Stimulated activated CD4-positive, alpha-beta T cell treated with anti-CD3 and anti-CD28 coated beads, TNF-alpha, amount 100 ng/mL, for 4 hours (primary cell): ENCODE measurements around the gene TUT7.

Experiments used
- DNase-seq, 3 experiments: peaks; one replicate each; pipeline ENCODE4 v3.0.0-alpha.2; 2020; ENCODE audit warnings: low read depth in 3 of 3

Gene TUT7

GRCh38 chr9:86253577-86253976 is 100.6 kb downstream of the TUT7 start:
- DNase-seq = no peak

- no peak for DNase-seq
Observed at GRCh38 chr9:86252870-86253269, 101.3 kb downstream of the TUT7 start.

- DNase-seq = no peak
Observed at GRCh38 chr9:86250123-86250522, 104.1 kb downstream of the TUT7 start.

- no peak for DNase-seq
Observed at GRCh38 chr9:86248746-86249145, 105.5 kb downstream of the TUT7 start.

GRCh38 chr9:86246752-86247161 is 107.5 kb downstream of the TUT7 start:
- DNase-seq = no peak

GRCh38 chr9:86242071-86242470 is 112.1 kb downstream of the TUT7 start:
- no peak for DNase-seq

GRCh38 chr9:86241216-86241615 is 113.0 kb downstream of the TUT7 start:
- no peak for DNase-seq

- no peak for DNase-seq
Observed at GRCh38 chr9:86238861-86239770, 115.1 kb downstream of the TUT7 start.
